CD4-positive, alpha-beta T cell (primary cell): ENCODE results near the gene POU2F3. TPM values are rescaled to one million over a fixed set of nuclear protein-coding genes. Genes with fewer than 3 reads are reported as not detected.

Experiments used
- ATAC-seq: fragments of 200-7000 bp; cut with Tn5 transposase; one replicate; pipeline ENCODE4 v1.10.0; 2022; ENCODE audit warnings: mild to moderate bottlenecking; ENCODE audit not compliant: poor library complexity
- CTCF ChIA-PET: fragments of 350-600 bp; sonication (Branson Sonifier 250); formaldehyde crosslinking; loops from one replicate; lab custom pipeline; 2021; ENCODE audit warnings: antibody characterized with exemption, inconsistent platforms; lab: Charles Lee
- POLR2A ChIA-PET: fragments of 350-600 bp; sonication (Branson Sonifier 250); formaldehyde crosslinking; loops from one replicate; lab custom pipeline; 2021; ENCODE audit warnings: antibody characterized with exemption, inconsistent platforms; lab: Charles Lee
- DNase-seq, 14 experiments: peaks; one replicate each; pipeline ENCODE4 v3.0.0-alpha.2; 2013 to 2020; ENCODE audit warnings: mixed read lengths in 2 of 14
- H3K27ac ChIP-seq, 2 donors: one replicate each; pipeline versions ENCODE4 v1.5.1 to v1.7.0; 2013; ENCODE audit warnings: low read length in 2 of 2, low read depth in 1 of 2, mild to moderate bottlenecking in 1 of 2
- H3K27me3 ChIP-seq, 2 experiments: 1 replicate in 1 of 2; 2 replicates in 1 of 2; pipeline versions ENCODE4 v1.6.1 to v1.7.0; 2013; ENCODE audit warnings: low read length in 2 of 2, control low read depth in 1 of 2, mild to moderate bottlenecking in 1 of 2, moderate library complexity in 1 of 2; ENCODE audit not compliant: insufficient read depth in 2 of 2, control insufficient read depth in 1 of 2
- H3K36me3 ChIP-seq: one replicate; pipeline ENCODE4 v1.6.1; 2013; ENCODE audit warnings: low read length, control low read depth; ENCODE audit not compliant: insufficient read depth
- H3K4me1 ChIP-seq: one replicate; pipeline ENCODE4 v1.6.1; 2013; ENCODE audit warnings: low read length, control low read depth; ENCODE audit not compliant: insufficient read depth
- H3K4me3 ChIP-seq: one replicate; pipeline ENCODE4 v1.5.1; 2013; ENCODE audit warnings: mild to moderate bottlenecking, low read length, moderate library complexity
- H3K9me3 ChIP-seq, 2 experiments: 1 replicate in 1 of 2; 2 replicates in 1 of 2; pipeline versions ENCODE4 v1.6.1 to v1.7.0; 2013; ENCODE audit warnings: low read length in 2 of 2, mild to moderate bottlenecking in 2 of 2, control low read depth in 1 of 2, moderate library complexity in 1 of 2; ENCODE audit not compliant: control insufficient read depth in 1 of 2, insufficient read depth in 1 of 2
- H3K27ac Mint-ChIP-seq: one replicate; pipeline ENCODE4 v1.8.0; 2020; ENCODE audit warnings: mixed read lengths
- H3K27me3 Mint-ChIP-seq: one replicate; pipeline ENCODE4 v1.8.0; 2021; ENCODE audit warnings: mixed read lengths
- H3K36me3 Mint-ChIP-seq: one replicate; pipeline ENCODE4 v1.8.0; 2021; ENCODE audit warnings: low read depth, mixed read lengths
- H3K4me1 Mint-ChIP-seq: one replicate; pipeline ENCODE4 v1.8.0; 2021; ENCODE audit warnings: low read depth, mixed read lengths
- H3K4me3 Mint-ChIP-seq: one replicate; pipeline ENCODE4 v1.8.0; 2020; ENCODE audit warnings: mild to moderate bottlenecking, mixed read lengths
- H3K9me3 Mint-ChIP-seq: one replicate; pipeline ENCODE4 v1.8.0; 2020; ENCODE audit warnings: mixed read lengths
- CTCF ChIP-seq: fragments of 200-600 bp; IDR thresholded peaks from one replicate; pipeline ENCODE4 v1.8.0; 2022; ENCODE audit warnings: antibody characterized with exemption, mild to moderate bottlenecking
- intact Hi-C, 2 experiments: fragments of 100-400 bp; cut with DNase I in 1 of 2; cut with micrococcal nuclease in 1 of 2; formaldehyde crosslinking; loops; one replicate each; pipeline versions ENCODE4 v1.15.1 to v1.9.0; 2023 to 2025; cut with DNase I, micrococcal nuclease
- total RNA-seq, 174 experiments: library from RNA in 2 of 174; stranded (reverse) in 2 of 174; gene quantifications; one replicate each; pipeline ENCODE4 v1.2.3 and lab custom pipeline; 2021 to 2026

The POU2F3 gene
- total RNA-seq, 2 experiments from 2014 or later: not detected

DNA sequence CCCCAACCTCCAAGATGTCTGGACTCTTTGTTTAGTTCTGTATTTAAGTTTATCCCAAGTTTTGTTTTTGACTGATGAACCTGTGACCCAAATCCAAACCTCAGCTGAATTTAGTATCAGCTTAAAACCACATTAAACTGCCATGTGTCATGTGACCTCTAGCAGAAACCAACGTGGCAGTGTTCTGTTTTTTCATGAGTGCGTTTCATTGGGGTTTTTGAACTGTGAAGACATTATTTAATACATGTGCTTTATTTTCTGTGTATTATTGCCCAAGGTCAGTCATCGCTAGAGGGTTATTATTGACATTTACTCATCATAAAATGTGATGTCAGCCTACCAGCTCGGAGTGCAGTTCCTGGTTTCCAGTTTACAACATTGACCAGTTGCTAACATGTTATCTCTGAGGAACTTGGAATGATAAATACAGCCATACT is 86.9 kb downstream of the POU2F3 start:
- Mint-ChIP-seq H3K27ac (no peak overlapping the region), H3K9me3 (no peaks in the 10 kb centered on the region), H3K4me1 (peaks cover 25% of the 10 kb centered on the region), H3K36me3 (no peaks in the 10 kb centered on the region), H3K4me3 (peak overlapping the region; percentile 56), H3K27me3 (peaks cover 89% of the 10 kb centered on the region)
- H3K4me1 ChIP-seq: peaks cover 9% of the 10 kb centered on the region
- TF ChIP-seq CTCF: no peak
- no peak overlapping the region for H3K4me3 ChIP-seq
- no peaks in the 10 kb centered on the region for H3K9me3 ChIP-seq
- DNase-seq: peak in 3 of 14 experiments; percentile 32 to 35 (median 33)
- H3K36me3 ChIP-seq: no peaks in the 10 kb centered on the region
- H3K27ac ChIP-seq: no peak overlapping the region
- intact Hi-C loops: no loop called here
- CTCF ChIA-PET: no interaction called here
- POLR2A ChIA-PET: no interaction called here
- peaks cover 46 to 72% of the 10 kb centered on the region in 2 experiments for H3K27me3 ChIP-seq
- ATAC-seq: no peak

- intact Hi-C loops: no loop called here
- H3K4me3 ChIP-seq: no peak overlapping the region
- H3K27ac Mint-ChIP-seq: no peak overlapping the region
Observed at GRCh38 chr11:120327311-120327710, 87.4 kb downstream of the POU2F3 start.

GRCh38 chr11:120329556-120329955 is 89.6 kb downstream of the POU2F3 start:
- peaks cover 25% of the 10 kb centered on the region for H3K4me1 Mint-ChIP-seq
- intact Hi-C loops: no loop called here
- no peaks in the 10 kb centered on the region for H3K9me3 Mint-ChIP-seq
- no peak for TF ChIP-seq CTCF
- Histone ChIP-seq H3K4me3 (no peak overlapping the region), H3K4me1 (peaks cover 9% of the 10 kb centered on the region), H3K9me3 (no peaks in the 10 kb centered on the region), H3K27me3 (peaks cover 32 to 54% of the 10 kb centered on the region in 2 experiments), H3K27ac (no peak overlapping the region), H3K36me3 (no peaks in the 10 kb centered on the region)
- H3K4me3 Mint-ChIP-seq: no peak overlapping the region
- peaks cover 76% of the 10 kb centered on the region for H3K27me3 Mint-ChIP-seq
- ChIA-PET CTCF (no interaction called here), POLR2A (no interaction called here)
- no peak overlapping the region for H3K27ac Mint-ChIP-seq
- ATAC-seq (no peak), DNase-seq (no peak)
- H3K36me3 Mint-ChIP-seq: no peaks in the 10 kb centered on the region

More at GRCh38 chr11:120327311-120327710, 87.4 kb downstream of the POU2F3 start:
- no peaks in the 10 kb centered on the region for H3K9me3 Mint-ChIP-seq
- H3K36me3 Mint-ChIP-seq: no peaks in the 10 kb centered on the region
- TF ChIP-seq CTCF: no peak
- Histone ChIP-seq H3K27ac (no peak overlapping the region), H3K4me1 (peaks cover 9% of the 10 kb centered on the region), H3K9me3 (no peaks in the 10 kb centered on the region), H3K27me3 (peaks cover 42 to 71% of the 10 kb centered on the region in 2 experiments), H3K36me3 (no peaks in the 10 kb centered on the region)
- CTCF ChIA-PET: no interaction called here
- H3K4me3 Mint-ChIP-seq: no peak overlapping the region
- POLR2A ChIA-PET: no interaction called here
- ATAC-seq: no peak
- peaks cover 25% of the 10 kb centered on the region for H3K4me1 Mint-ChIP-seq
- H3K27me3 Mint-ChIP-seq: peaks cover 87% of the 10 kb centered on the region
- no peak for DNase-seq
